GM18873 (cell line): Measurements from ENCODE around the gene GLCCI1.
"Not testable (repeated sequence)": the region's sequence is repeated elsewhere in the genome, so short reads cannot be mapped to it uniquely, and the experiment has no call there.

Source experiments
- ATAC-seq: cut with Tn5 transposase; IDR thresholded peaks from one replicate; pipeline ENCODE4 v1.9.1; 2021; ENCODE audit warnings: mild to moderate bottlenecking, moderate library complexity, moderate number of reproducible peaks; ENCODE audit not compliant: unreplicated experiment, low FRiP score

GLCCI1 gene

GRCh38 chr7:8085420-8085819 lies 116.8 kb downstream of the GLCCI1 start:
- ATAC-seq = no peak

- ATAC-seq = no peak
Observed at GRCh38 chr7:8086239-8086638, 117.6 kb downstream of the GLCCI1 start.

GRCh38 chr7:8089036-8089780 lies 120.6 kb downstream of the GLCCI1 start:
- ATAC-seq = no peak

- ATAC-seq = no peak
Observed at GRCh38 chr7:8092140-8092539, 123.5 kb downstream of the GLCCI1 start.

GRCh38 chr7:8094164-8095140 lies 125.9 kb downstream of the GLCCI1 start:
- no peak for ATAC-seq

GRCh38 chr7:8101292-8101691 lies 132.7 kb downstream of the GLCCI1 start:
- not testable (repeated sequence) for ATAC-seq

- no peak for ATAC-seq
Observed at GRCh38 chr7:8103282-8103681, 134.7 kb downstream of the GLCCI1 start.

- no peak for ATAC-seq
Observed at GRCh38 chr7:8105449-8106095, 137.0 kb downstream of the GLCCI1 start.

- ATAC-seq = no peak
Observed at GRCh38 chr7:8109196-8110022, 140.8 kb downstream of the GLCCI1 start.

- ATAC-seq = no peak
Observed at GRCh38 chr7:8111282-8111960, 142.8 kb downstream of the GLCCI1 start.

GRCh38 chr7:8112685-8113084 lies 144.1 kb downstream of the GLCCI1 start:
- ATAC-seq = no peak

- ATAC-seq = no peak
Observed at GRCh38 chr7:8113184-8113583, 144.6 kb downstream of the GLCCI1 start.

- peak; percentile 43 for ATAC-seq
Observed at GRCh38 chr7:8114175-8114574, 145.6 kb downstream of the GLCCI1 start.

GRCh38 chr7:8115547-8116402 lies 147.2 kb downstream of the GLCCI1 start:
- peak; percentile 92 for ATAC-seq

GRCh38 chr7:8117195-8117594 lies 148.6 kb downstream of the GLCCI1 start:
- ATAC-seq = no peak

- ATAC-seq = no peak
Observed at GRCh38 chr7:8119262-8119661, 150.7 kb downstream of the GLCCI1 start.

- no peak for ATAC-seq
Observed at GRCh38 chr7:8120390-8121058, 151.9 kb downstream of the GLCCI1 start.

- ATAC-seq = no peak
Observed at GRCh38 chr7:8121243-8121642, 152.6 kb downstream of the GLCCI1 start.
